GM18517 (cell line): ENCODE measurements around the gene PACS1.

Source experiments
- ATAC-seq: cut with Tn5 transposase; IDR thresholded peaks from one replicate; pipeline ENCODE4 v1.9.1; 2021; ENCODE audit warnings: mild to moderate bottlenecking, moderate library complexity; ENCODE audit not compliant: unreplicated experiment

Gene PACS1

DNA sequence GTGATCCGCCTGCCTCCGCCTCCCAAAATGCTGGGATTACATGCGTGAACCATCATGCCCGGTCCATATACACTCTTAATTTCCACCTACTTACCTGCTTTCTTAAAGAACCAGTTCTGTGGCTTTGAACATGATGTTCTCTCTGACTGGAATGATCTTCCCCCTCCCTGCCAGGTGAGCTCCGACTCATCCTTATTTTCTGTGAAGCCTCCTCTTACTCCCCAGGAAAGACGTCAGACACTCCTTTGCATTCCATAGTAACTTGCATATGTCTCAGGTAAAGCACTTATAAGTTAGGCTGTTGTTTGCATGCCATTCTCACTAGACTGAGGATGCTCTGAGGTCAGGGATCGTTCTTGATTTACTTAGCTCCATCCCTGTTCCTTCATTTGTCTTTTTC, 106.6 kb downstream of the PACS1 start:
- no peak for ATAC-seq

DNA sequence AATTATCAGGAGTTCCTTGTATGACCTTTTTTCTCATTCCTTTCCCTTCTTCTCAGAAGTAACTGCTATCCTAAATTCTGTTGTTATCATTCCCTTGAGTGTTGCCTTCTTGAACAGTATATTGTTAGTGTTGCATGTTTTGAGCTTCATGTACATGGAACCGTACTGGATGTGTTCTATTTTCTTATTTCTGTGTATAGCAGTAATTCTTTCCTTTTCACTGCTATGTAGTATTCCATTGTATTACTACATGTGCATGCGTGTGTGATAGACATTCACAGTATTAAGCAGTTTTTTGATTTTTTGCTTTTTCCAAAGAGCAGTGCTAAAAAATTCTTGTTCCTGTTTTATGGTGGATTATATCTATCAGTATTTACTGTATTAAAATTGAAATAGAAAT, 108.1 kb downstream of the PACS1 start:
- no peak for ATAC-seq

DNA sequence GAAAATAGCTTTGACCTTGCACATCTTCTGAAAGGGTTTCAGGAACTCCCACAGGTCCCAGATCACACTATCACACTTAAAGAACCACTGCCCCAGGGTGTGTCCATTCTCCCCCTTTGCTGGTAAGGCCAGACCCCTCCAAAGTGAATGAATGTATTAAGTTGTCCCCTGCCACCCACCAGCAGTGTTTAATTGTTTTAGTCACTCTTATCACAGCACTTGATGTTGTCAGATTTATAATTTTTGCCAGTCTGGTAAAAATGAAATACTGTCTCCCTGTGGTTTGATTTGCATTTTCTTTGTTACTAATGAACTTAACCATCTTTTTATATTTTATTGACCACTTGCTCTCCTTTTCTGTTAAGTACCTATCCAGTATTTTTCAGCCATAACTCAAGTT, 108.8 kb downstream of the PACS1 start:
- no peak for ATAC-seq

DNA sequence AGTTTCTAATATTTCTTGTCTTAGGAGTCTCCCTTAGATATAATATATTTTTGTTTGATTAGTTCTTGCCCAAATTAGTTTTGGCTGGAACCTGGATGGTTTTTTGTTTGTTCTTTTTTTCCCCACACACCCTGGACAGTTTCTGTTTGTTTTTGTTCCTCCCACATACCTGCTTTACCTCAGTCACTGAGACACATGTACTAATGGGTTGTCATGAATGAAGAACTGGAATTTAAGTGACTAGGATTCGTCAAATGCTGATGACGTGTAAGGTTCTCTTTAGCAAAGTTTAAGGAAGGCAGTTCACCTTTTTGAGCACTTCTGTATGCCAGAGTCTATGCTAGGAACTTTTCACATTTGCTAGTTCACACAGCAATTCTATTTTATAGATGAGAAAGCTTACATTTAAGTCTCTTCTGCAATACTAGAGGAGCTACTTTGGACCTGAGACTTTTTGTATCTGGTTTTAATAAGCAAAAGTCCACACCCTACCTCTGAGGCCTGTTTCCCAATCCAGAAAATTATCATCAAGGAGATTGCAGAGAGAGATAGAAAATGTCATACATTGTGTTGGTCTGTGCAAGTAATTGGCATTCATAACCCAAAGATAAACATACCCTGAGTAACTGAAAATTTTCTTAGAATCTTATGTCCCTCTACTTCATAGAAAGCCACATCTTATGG, 111.7 kb downstream of the PACS1 start:
- ATAC-seq, result no peak

DNA sequence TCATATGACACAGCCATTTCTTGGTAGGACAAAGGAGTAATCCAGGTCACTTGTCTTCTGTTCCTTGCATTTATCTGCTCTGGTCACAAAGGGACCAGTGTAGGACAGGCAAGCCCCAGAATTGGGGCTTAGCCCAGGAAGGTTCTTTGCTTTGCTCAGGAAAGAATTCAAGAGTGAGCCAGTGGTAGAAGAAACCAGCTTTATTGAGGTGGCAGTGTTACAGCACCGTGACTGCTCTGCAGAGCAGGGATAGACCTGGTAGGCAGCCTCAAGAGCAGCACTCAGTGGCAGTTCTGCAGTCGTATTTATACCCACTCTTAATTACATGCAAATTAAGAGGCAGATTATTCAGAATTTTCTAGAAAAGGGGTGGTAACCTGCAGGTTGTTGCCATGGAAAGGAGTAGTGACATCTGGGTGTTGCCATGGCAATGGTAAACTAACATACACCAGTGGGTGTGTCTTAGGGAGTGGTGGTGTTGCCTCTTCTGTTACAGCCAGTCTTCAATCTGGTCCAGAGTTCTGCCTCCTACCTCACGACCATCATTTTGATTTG, 113.5 kb downstream of the PACS1 start:
- ATAC-seq, result no peak

DNA sequence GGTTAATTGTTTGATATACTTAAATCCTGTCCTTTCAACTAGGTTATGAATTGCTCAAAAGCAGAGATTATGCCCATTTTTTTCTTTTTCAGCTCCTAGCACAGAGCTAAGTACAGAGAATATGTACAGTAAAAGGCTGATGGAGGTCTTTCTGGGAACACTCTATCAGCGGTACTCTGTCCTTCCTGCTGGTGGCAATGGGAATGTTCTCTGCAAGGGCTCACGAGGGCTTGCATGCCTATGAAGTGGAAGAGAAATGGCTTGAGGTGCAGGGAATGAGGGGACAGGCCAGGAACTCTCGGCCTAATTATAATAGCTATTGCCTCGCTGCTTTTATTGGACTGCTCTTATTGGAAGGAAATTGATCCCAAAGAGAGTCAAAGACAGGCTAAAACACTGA, 114.7 kb downstream of the PACS1 start:
- no peak for ATAC-seq

DNA sequence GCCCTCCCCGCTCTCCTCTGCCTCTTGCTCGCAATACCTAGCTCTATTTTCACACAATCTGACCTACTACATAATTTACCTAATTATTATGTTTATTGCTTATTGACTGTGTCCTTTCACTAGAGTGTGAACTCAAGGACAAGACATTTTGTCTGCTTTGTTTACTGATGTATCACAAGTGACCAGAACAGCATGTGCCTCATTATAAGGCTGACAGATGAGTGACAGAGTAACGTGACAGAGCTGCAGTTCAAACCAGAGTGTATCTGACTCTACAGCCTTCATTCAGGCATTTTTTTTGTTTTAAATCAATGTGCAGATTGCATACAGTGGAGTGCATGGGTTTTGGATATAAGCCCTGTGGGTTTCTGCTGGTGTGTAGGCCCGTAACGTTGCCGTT, 116.4 kb downstream of the PACS1 start:
- ATAC-seq, result no peak

DNA sequence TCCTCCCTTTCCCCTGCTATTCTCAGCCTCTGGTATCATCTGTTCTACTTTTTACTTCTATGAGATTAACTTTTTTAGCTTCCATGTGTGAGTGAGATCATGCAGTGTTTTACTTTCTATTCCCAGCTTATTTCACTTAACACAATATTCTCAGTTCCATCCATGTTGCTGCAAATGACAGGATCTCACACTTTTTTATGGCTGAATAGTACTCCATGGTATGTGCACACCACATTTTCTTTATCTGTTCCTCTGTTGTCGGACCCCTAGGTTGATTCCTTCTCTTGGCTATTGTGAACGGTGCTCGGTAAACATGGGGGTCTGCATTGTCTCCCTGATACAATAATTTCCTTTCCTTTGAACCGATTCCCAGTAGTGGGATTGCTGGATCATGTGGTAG, 117.4 kb downstream of the PACS1 start:
- ATAC-seq, result no peak

DNA sequence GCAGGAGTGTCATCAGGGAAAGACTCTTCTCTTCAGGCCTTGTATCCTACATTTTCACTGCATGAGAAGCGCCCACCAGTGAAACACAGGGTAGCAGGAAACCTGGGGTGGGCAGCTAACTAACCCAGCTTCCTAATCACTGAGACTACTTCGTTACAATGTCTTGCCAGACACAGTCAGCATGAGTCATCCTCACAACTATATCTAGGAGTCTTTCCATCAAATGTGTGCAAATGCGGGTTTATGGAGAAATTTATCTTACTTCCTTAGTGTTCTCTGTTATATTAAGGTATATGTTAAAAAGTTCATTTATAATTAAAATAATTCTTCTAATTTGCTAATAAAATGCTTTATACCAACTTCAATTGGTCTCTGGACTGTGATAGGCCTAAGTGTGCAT, 118.5 kb downstream of the PACS1 start:
- ATAC-seq, result no peak

DNA sequence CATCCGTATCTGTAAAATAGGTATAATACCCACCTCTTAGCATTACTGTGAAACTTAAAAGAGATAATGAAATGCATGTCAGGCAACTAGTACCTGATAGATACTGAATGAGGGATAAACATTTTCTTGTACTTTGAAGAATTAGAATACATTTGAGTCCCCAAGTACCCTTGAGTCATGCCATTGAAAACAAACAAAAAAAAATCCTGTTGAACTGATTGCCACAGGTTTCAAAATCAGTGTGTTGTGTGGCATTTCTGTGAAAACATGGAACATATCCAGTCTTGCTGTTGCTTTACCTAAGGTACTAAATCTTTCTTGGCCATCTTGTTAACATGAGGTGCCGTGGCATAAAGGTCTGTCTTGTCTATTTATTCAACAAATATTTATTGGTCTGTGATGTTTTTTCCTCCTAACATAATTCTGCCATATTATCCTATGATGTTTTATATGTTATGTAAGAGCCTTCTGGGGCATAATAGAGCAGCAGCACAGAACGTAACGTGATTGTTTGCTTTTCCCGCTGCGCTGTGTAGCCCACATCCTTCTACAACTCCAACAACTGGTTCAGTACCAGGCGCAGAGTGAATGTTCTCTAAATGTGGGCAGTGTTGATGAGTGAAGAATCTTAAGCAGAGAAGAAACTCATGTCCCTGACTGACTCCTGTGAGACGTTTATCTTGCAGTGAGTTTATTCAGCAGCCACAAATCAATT, 119.1 kb downstream of the PACS1 start:
- no peak for ATAC-seq

DNA sequence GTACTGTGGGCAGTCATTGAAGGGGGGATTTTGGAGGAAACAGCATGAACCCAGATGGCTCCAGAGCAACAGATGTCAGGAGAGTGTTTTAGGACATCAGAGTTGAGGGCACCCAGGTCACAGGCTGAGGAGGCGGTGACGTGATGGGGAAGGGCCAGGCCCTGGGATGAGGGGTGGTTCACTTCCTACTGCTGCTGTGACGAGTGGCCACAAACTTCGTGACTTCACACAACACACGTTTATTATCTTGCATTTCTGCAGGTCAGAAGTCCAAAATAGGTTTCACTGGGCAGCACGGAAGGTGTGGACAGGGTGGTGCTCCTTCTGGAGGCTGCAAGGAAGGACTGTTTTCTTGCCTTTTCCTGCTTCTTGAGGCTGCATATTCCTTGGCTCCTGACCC, 120.7 kb downstream of the PACS1 start:
- no peak for ATAC-seq

DNA sequence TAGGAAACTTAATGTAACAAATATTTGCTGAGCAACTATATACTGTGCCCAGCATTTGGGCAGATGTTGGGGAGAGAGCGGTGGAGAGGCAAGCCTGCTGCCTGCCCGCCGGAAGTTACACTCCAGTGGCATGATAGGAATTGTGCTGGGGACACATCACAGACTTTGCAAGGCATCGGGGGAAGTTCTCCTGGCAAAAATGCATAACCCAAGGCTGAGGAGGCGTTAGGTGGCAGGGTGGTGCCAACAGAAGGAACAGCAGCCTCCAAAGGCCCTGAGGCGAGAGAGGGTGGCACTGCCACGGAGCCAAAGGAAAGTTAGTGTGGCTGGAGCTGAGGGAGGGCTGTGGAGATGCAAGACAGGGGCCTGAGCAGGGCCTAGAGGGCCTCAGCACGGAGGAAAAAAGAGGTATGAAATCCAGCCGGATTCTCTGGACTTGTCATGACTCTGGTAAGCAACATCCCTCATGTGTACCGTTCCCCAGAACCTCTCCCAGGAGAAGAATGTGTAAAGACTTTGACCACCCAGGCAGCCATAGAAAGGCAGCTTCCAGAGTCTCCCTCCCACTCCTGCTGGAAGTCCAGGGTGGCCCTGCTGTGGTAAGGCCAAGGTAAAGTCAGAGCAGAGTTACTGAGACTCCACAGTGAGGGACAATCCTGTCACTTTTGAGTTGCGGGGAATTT, 122.2 kb downstream of the PACS1 start:
- ATAC-seq, result no peak

DNA sequence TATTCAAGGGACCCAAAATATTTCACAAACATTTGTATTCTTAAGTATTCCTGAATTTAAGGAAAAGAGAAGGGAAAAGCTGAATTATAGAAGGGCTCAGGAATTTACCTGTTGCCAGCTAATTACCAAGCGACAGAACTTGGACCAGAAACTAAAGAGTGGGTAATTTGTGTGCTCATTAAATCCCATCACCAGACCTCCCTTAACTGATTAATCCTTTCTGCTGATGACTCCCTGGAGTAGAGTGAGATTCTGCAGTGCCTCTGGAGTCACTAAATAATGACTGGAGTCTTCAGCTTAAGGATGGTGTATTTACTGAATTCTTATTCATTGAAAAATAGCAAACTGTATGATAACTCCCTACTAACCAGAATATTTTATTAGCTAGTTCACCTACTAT, 124.3 kb downstream of the PACS1 start:
- no peak for ATAC-seq

DNA sequence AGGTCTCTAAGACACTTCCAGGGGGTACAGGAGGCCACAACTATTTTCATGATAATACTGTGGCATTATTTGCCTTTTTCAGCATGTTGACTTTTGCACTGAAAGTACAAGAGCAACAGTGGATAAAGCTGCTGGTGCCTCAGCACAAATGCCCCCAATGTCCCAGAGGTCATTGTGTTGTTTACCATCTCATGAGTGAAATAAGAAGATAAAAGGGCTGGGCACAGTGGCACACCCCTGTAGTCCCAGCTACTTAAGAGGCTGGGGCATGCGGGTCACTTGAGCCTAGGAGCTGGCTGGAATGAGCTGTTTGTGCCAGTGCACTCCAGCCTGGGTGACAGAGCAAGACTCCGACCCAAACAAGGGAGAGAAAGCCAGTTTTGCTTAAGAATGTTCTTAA, 125.8 kb downstream of the PACS1 start:
- no peak for ATAC-seq

DNA sequence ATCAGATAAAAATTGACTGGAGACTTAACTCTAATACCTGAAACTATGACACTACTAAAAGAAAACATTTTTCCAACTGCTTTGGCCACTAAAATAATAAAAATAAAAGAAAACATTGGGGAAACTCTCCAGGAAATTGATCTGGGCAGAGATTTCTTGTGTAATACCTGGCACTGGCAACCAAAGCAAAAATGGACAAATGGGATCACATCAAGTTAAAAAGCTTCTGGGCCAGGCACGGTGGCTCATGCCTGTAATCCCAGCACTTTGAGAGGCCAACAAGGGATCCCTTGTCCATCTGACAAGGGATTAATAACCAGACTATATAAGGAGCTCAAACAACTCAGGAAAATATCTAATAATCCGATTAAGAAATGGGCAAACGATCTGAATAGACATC, 133.8 kb downstream of the PACS1 start:
- no peak for ATAC-seq

DNA sequence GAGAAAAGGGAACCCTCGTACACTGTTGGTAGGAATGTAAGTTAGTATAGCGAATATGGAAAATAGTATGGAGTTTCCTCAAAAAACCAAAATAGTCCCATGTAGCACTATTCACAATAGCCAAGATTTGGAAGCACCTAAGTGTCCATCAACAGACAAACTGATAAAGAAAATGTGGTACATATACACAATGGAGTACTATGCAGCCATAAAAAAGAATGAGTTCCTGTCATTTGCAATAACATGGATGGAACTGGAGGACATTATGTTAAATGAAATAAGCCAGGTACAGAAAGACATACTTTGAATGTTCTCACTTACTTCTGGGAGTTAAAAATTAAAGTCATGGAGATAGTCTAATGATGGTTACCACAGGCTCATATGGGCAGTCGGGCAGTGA, 134.3 kb downstream of the PACS1 start:
- ATAC-seq, result no peak

DNA sequence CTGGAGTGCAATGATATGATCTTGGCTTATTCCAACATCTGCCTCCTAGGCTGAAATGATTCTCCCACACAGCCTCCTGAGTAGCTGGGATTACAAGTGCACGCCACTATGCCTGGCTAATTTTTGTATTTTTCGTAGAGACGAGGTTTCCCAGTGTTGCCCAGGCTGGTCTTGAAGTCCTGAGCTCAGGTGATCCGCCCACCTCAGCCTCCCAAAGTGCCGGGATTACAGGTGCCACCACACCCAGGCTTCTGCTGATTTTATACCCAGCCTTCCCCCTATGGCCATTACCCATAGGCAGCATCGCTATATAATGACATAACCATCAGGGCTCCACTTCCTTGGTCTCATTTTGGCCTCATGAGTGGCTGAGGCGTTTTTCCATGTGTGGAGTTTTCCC, 137.7 kb downstream of the PACS1 start:
- ATAC-seq, result no peak

DNA sequence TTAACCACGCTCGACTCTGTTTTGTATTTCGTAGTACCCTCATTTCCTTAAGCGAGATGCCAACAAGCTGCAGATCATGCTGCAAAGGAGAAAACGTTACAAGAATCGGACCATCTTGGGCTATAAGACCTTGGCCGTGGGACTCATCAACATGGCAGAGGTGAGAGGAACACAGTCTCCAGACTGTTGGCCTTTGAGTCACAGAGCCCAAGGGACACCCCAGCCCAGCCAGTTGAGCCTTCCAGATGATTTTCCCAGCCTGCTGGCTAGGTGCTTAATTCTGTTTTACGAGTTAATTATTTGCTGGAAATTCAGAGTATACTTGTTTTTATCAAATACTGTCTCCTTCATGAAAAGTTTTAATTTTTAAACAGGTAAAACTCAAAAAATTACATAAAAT, 141.0 kb downstream of the PACS1 start:
- no peak for ATAC-seq

DNA sequence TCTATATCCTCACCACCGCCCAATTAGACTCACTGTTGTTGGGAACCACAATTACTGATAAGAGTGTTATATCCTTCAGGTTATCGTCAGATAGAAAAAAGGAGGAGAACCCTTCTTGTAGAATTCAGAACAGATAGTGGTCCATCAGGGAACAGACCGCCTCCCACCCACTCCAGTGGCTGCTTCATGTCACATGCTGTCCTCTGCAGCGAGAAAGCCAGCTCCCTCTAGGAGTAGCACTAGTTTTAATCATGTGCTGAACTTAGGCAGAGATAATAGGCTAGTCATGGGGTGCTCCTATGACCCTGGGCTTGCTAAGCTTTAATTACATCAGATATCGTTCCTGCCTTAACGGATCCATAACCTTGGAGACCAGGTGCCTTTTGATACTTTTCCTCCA, 146.8 kb downstream of the PACS1 start:
- ATAC-seq, result no peak

DNA sequence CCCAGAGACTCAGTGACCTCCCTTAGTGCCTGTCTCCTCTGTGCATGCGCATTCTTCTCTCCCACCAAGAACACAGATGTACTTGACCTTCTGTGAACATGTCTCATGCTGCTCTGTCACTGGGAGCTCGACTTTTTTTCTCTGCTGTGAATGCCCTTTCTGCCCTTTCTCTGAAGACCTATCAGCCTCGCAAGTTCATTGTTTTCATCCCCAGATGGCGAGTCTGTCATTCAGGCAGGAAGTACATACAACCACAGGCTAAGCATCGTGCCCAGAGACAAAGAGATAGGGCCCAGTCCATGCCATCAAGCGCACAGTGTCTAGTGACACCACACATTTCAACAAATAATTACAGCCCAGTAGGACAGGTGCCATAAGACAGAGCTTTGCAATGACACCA, 148.0 kb downstream of the PACS1 start:
- no peak for ATAC-seq

DNA sequence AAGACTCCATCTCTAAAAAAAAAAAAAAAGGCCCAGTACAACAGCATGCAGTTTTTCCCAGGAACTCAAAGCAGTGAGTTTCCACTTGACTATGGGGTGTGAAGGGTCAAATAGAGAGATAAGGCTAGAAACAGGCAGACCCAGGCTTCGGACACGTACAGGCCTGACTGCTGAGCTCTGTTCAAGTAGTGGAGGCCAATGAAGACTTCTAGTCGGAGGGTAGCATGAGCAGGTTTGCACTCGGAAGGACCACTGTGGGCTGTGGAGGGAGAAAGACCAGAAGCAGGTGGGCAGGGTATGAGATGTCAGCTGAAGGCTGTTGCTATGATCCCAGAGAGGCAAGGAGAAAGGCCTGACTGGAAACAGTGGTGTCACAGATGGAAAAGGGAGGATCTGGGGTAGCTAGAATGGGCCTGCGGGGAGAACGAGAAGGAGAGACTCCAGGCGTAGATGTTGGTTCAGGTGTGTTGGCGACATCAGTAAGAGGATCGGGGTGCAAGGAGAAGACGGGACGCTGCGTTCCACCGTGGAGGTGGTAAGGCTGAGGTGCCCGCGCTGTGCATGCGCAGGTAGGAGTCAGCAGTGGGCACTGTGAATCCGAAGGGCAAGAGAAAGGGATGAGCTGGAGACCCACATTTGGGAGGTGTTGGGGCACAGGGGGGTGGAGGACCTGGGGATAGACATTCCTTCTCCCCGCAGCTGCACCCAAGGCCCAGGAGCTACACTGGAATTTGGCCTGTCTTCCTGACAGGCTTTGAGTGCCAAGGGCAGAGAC, 149.0 kb downstream of the PACS1 start:
- ATAC-seq, result no peak
